Right kidney (tissue), 1 donor: ENCODE results near the gene TMEM243.
"Not testable (repeated sequence)": the region's sequence is repeated elsewhere in the genome, so short reads cannot be mapped to it uniquely, and the experiment has no call there.

Experiments used
- DNase-seq: peaks from one replicate; pipeline ENCODE4 v3.0.0-alpha.2; 2016

The TMEM243 gene

GRCh38 chr7:87213811-87214210 lies 5.7 kb downstream of the TMEM243 start:
- no peak for DNase-seq

- no peak for DNase-seq
Measured at GRCh38 chr7:87213252-87213651, 6.3 kb downstream of the TMEM243 start.

GRCh38 chr7:87212498-87212897 lies 7.0 kb downstream of the TMEM243 start:
- no peak for DNase-seq

GRCh38 chr7:87210506-87210905 lies 9.0 kb downstream of the TMEM243 start:
- DNase-seq: no peak

GRCh38 chr7:87209295-87209924 lies 10.1 kb downstream of the TMEM243 start:
- no peak for DNase-seq

- DNase-seq: no peak
Measured at GRCh38 chr7:87206361-87206760, 13.2 kb downstream of the TMEM243 start.

GRCh38 chr7:87205701-87206100 lies 13.8 kb downstream of the TMEM243 start:
- not testable (repeated sequence) for DNase-seq

- DNase-seq: no peak
Measured at GRCh38 chr7:87204933-87205332, 14.6 kb downstream of the TMEM243 start.

- DNase-seq: not testable (repeated sequence)
Measured at GRCh38 chr7:87203929-87204328, 15.6 kb downstream of the TMEM243 start.

- no peak for DNase-seq
Measured at GRCh38 chr7:87202705-87203104, 16.8 kb downstream of the TMEM243 start.

GRCh38 chr7:87202208-87202607 lies 17.3 kb downstream of the TMEM243 start:
- DNase-seq: no peak

- no peak for DNase-seq
Measured at GRCh38 chr7:87199700-87200450, 19.7 kb downstream of the TMEM243 start.

- no peak for DNase-seq
Measured at GRCh38 chr7:87199241-87199640, 20.3 kb downstream of the TMEM243 start.

GRCh38 chr7:87193912-87194311 lies 25.6 kb downstream of the TMEM243 start:
- no peak for DNase-seq

GRCh38 chr7:87192784-87193487 lies 26.6 kb downstream of the TMEM243 start:
- DNase-seq: no peak

GRCh38 chr7:87190783-87191182 lies 28.7 kb downstream of the TMEM243 start:
- DNase-seq: no peak

GRCh38 chr7:87188930-87189329 lies 30.6 kb downstream of the TMEM243 start:
- no peak for DNase-seq

GRCh38 chr7:87187120-87187519 lies 32.4 kb downstream of the TMEM243 start:
- DNase-seq: no peak

GRCh38 chr7:87179180-87179579 lies 40.4 kb downstream of the TMEM243 start:
- DNase-seq: no peak

GRCh38 chr7:87178320-87178719 lies 41.2 kb downstream of the TMEM243 start:
- no peak for DNase-seq

- DNase-seq: no peak
Measured at GRCh38 chr7:87173471-87173870, 46.1 kb downstream of the TMEM243 start.

- no peak for DNase-seq
Measured at GRCh38 chr7:87171282-87171934, 48.1 kb downstream of the TMEM243 start.

- no peak for DNase-seq
Measured at GRCh38 chr7:87170828-87171227, 48.7 kb downstream of the TMEM243 start.
